WERI-Rb-1 (cell line): ENCODE results near the gene STAC2.

Experiments
- DNase-seq: peaks from one replicate; pipeline ENCODE4 v3.0.0-alpha.2; 2020
- H3K27ac ChIP-seq: fragments of 250-450 bp; sonication (Bioruptor Pico); 2 replicates; pipeline ENCODE4 v1.5.1; 2020; ENCODE audit warnings: mild to moderate bottlenecking, moderate library complexity
- H3K27me3 ChIP-seq: fragments of 250-450 bp; sonication (Bioruptor Pico); 2 replicates; pipeline ENCODE4 v1.5.1; 2021; ENCODE audit warnings: mild to moderate bottlenecking, low read depth, moderate library complexity; ENCODE audit not compliant: insufficient read depth, severe bottlenecking
- H3K36me3 ChIP-seq: fragments of 250-450 bp; sonication (Bioruptor Pico); 2 replicates; pipeline ENCODE4 v1.5.1; 2020; ENCODE audit warnings: mild to moderate bottlenecking, moderate library complexity
- H3K4me3 ChIP-seq: 2 replicates; pipeline ENCODE4 v1.5.1; 2011; ENCODE audit warnings: low read depth, mild to moderate bottlenecking, control low read depth, low read length
- H3K9me3 ChIP-seq: fragments of 250-450 bp; sonication (Bioruptor Pico); 2 replicates; pipeline ENCODE4 v1.5.1; 2021; ENCODE audit warnings: mild to moderate bottlenecking, moderate library complexity; ENCODE audit not compliant: severe bottlenecking
- TF ChIP-seq, protein P1 (sequence below): IDR thresholded peaks from 2 replicates; pipeline ENCODE4 v1.5.1; 2011; ENCODE audit warnings: low read depth, mild to moderate bottlenecking, control low read depth, inconsistent platforms, low read length

The STAC2 gene

DNA sequence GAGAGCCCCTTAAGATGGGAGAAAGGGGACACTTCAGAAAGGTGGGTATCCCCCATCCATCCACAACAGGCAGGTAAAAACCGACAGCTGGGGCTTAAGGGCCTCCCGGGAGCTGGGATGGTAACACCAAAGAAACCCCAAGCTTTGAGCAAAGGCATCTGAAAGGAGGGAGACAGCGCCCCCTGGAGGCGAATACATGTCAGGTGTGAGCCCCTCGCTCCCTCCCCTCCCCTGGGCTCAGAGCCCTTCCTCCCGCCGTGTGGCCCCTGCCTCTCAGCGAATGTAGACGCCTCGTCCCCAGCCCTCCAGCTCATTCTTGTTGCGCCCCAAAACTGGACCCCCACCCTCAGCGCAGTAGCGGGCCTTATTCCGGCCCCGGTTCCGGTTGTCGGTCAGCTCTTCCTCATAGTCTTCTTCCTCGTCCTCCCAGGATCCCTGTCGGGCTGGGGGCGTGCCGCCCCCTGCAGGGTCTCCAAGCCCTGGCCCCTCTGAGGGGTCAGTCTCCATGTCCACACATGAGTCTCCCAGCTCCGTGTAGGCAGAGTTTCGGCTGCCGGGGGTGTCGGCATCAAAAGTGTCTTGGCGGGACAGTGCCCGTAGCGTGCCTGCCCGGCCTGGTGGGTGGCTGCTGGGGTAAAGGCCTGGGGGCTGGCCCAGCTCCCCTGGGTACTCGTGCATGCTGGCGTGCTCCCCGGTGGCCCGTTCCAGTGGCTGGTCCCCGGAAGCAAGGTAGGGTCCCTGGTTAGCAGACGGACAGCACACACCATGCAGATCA lies 50.6 kb downstream of the STAC2 start:
- peak overlapping the region; percentile 58 for H3K27ac ChIP-seq
- TF ChIP-seq, protein P1, sequence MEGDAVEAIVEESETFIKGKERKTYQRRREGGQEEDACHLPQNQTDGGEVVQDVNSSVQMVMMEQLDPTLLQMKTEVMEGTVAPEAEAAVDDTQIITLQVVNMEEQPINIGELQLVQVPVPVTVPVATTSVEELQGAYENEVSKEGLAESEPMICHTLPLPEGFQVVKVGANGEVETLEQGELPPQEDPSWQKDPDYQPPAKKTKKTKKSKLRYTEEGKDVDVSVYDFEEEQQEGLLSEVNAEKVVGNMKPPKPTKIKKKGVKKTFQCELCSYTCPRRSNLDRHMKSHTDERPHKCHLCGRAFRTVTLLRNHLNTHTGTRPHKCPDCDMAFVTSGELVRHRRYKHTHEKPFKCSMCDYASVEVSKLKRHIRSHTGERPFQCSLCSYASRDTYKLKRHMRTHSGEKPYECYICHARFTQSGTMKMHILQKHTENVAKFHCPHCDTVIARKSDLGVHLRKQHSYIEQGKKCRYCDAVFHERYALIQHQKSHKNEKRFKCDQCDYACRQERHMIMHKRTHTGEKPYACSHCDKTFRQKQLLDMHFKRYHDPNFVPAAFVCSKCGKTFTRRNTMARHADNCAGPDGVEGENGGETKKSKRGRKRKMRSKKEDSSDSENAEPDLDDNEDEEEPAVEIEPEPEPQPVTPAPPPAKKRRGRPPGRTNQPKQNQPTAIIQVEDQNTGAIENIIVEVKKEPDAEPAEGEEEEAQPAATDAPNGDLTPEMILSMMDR, result peak; percentile 94
- H3K36me3 ChIP-seq, result peaks cover 16% of the 10 kb centered on the region
- peak; percentile 89 for DNase-seq
- no peak overlapping the region for H3K4me3 ChIP-seq
- no peaks in the 10 kb centered on the region for H3K9me3 ChIP-seq
- no peaks in the 10 kb centered on the region for H3K27me3 ChIP-seq

GRCh38 chr17:39173526-39174274 lies 52.0 kb downstream of the STAC2 start:
- peak overlapping the region; percentile 42 for H3K27ac ChIP-seq
- H3K36me3 ChIP-seq, result peaks cover 14% of the 10 kb centered on the region
- TF ChIP-seq, protein P1, result no peak
- no peak overlapping the region for H3K4me3 ChIP-seq
- H3K9me3 ChIP-seq, result peaks cover under 1% of the 10 kb centered on the region
- no peak for DNase-seq
- H3K27me3 ChIP-seq, result no peaks in the 10 kb centered on the region

GRCh38 chr17:39173080-39173479 lies 52.7 kb downstream of the STAC2 start:
- H3K9me3 ChIP-seq, result peaks cover 4% of the 10 kb centered on the region
- H3K4me3 ChIP-seq, result no peak overlapping the region
- no peaks in the 10 kb centered on the region for H3K27me3 ChIP-seq
- H3K36me3 ChIP-seq, result peaks cover 14% of the 10 kb centered on the region
- DNase-seq, result no peak
- TF ChIP-seq, protein P1, result no peak
- H3K27ac ChIP-seq, result no peak overlapping the region

GRCh38 chr17:39171933-39172332 lies 53.8 kb downstream of the STAC2 start:
- DNase-seq, result peak; percentile 43
- no peak overlapping the region; the same call in 1 of the 2 replicates for H3K27ac ChIP-seq
- peaks cover 4% of the 10 kb centered on the region for H3K9me3 ChIP-seq

GRCh38 chr17:39170558-39170957 lies 55.2 kb downstream of the STAC2 start:
- no peak overlapping the region for H3K27ac ChIP-seq
- TF ChIP-seq, protein P1, result no peak
- no peak overlapping the region for H3K4me3 ChIP-seq
- H3K9me3 ChIP-seq, result peaks cover 4% of the 10 kb centered on the region
- no peak for DNase-seq
- H3K36me3 ChIP-seq, result peaks cover 4% of the 10 kb centered on the region
- no peaks in the 10 kb centered on the region for H3K27me3 ChIP-seq

More at GRCh38 chr17:39171933-39172332, 53.8 kb downstream of the STAC2 start:
- TF ChIP-seq, protein P1, result no peak
- no peaks in the 10 kb centered on the region for H3K27me3 ChIP-seq
- H3K4me3 ChIP-seq, result no peak overlapping the region
- peaks cover 8% of the 10 kb centered on the region for H3K36me3 ChIP-seq
